GM12878 (cell line): ENCODE results near the gene CRYBB2. TPM values are rescaled to one million over a fixed set of nuclear protein-coding genes. Genes with fewer than 3 reads are reported as not detected.

ENCODE experiments used
- ATAC-seq: fragments of 200-7000 bp; cut with Tn5 transposase; 3 replicates; pipeline ENCODE4 v1.9.1; 2020; ENCODE audit warnings: mild to moderate bottlenecking, moderate library complexity
- BruUV-seq: library from RNA; stranded (reverse); fragments of 400-500 nt; replicated peaks from 2 replicates; lab custom pipeline; 2021; lab: Mats Ljungman, UMichigan
- CTCF ChIA-PET: fragments of 300-600 bp; sonication (Branson Sonifier 250); formaldehyde crosslinking; extraction: SDS; loops from one replicate; lab custom pipeline; 2021; ENCODE audit warnings: inconsistent platforms; lab: Yijun Ruan, JAX
- POLR2A ChIA-PET: fragments of 350-600 bp; formaldehyde crosslinking; extraction: SDS; loops from one replicate; lab custom pipeline; 2021; ENCODE audit warnings: inconsistent platforms; lab: Charles Lee
- RAD21 ChIA-PET: fragments of 300-600 bp; sonication (Branson Sonifier 250); formaldehyde crosslinking; loops from one replicate; lab custom pipeline; 2023; ENCODE audit warnings: antibody characterized with exemption; ENCODE audit not compliant: unreplicated experiment; lab: Charles Lee
- SMC1A ChIA-PET: fragments of 300-600 bp; sonication (Branson Sonifier 250); formaldehyde crosslinking; loops from one replicate; lab custom pipeline; 2023; ENCODE audit not compliant: unreplicated experiment, uncharacterized antibody; lab: Charles Lee
- DNase-seq: peaks from one replicate; pipeline ENCODE4 v3.0.0-alpha.2; 2011; ENCODE audit warnings: low read depth, low spot score
- FAIRE-seq: peaks from 3 replicates; lab custom pipeline; 2011; peaks lifted over from hg19 to GRCh38; lab: Jason Lieb, UNC
- H2AFZ ChIP-seq: 2 replicates; pipeline ENCODE4 v1.6.0; 2011; ENCODE audit warnings: low read depth, low read length, control low read depth; ENCODE audit not compliant: control insufficient read depth
- H3K27ac ChIP-seq: 2 replicates; pipeline ENCODE4 v1.5.1; 2011; ENCODE audit warnings: control low read depth; ENCODE audit not compliant: control insufficient read depth, insufficient read depth
- H3K27me3 ChIP-seq, 2 experiments: replicated peaks in 1 of 2; 2 replicates each; pipeline versions ENCODE4 v1.6.0 to v1.6.1; 2011; ENCODE audit warnings: low read length in 1 of 2; ENCODE audit not compliant: control insufficient read depth in 2 of 2, insufficient read depth in 2 of 2
- H3K36me3 ChIP-seq, 2 experiments: 2 replicates each; pipeline ENCODE4 v1.5.1; 2011; ENCODE audit warnings: low read length in 1 of 2; ENCODE audit not compliant: control insufficient read depth in 2 of 2, insufficient read depth in 2 of 2
- H3K4me1 ChIP-seq: 2 replicates; pipeline ENCODE4 v1.6.1; 2011; ENCODE audit warnings: mild to moderate bottlenecking, low read length, moderate library complexity, mixed read lengths; ENCODE audit not compliant: control insufficient read depth, insufficient read depth
- H3K4me2 ChIP-seq: 2 replicates; pipeline ENCODE4 v1.6.0; 2011; ENCODE audit warnings: control low read depth; ENCODE audit not compliant: control insufficient read depth, insufficient read depth
- H3K4me3 ChIP-seq: fragments of 200-600 bp; sonication (generic); 2 replicates; pipeline ENCODE4 v1.5.1; 2016
- H3K79me2 ChIP-seq: 2 replicates; pipeline ENCODE4 v1.6.0; 2011; ENCODE audit warnings: low read length; ENCODE audit not compliant: control insufficient read depth, insufficient read depth
- H3K9ac ChIP-seq: 2 replicates; pipeline ENCODE4 v1.8.0; 2011; ENCODE audit warnings: low read length, control low read depth, mixed read lengths; ENCODE audit not compliant: control insufficient read depth, insufficient read depth
- H3K9me3 ChIP-seq: replicated peaks from 3 replicates; pipeline ENCODE4 v1.5.1; 2011; ENCODE audit warnings: mild to moderate bottlenecking, low read length; ENCODE audit not compliant: control insufficient read depth, insufficient read depth
- H4K20me1 ChIP-seq: 2 replicates; pipeline ENCODE4 v1.6.0; 2011; ENCODE audit not compliant: control insufficient read depth, insufficient read depth
- ATF7 ChIP-seq: fragments of 450-650 bp; IDR thresholded peaks from 2 replicates; pipeline ENCODE4 v1.6.1; 2016; ENCODE audit warnings: low read depth, mild to moderate bottlenecking
- BRCA1 ChIP-seq: IDR thresholded peaks from 2 replicates; pipeline ENCODE4 v1.6.1; 2011; ENCODE audit warnings: low read depth, low read length, improper control_type of control experiment
- CHD1 ChIP-seq: IDR thresholded peaks from 2 replicates; pipeline ENCODE4 v1.6.1; 2012; ENCODE audit warnings: low read depth, low read length, improper control_type of control experiment
- EED ChIP-seq: sonication (generic); IDR thresholded peaks from 2 replicates; pipeline ENCODE4 v1.6.1; 2016; ENCODE audit warnings: antibody characterized with exemption, low read depth
- FOXM1 ChIP-seq: IDR thresholded peaks from 2 replicates; pipeline ENCODE4 v1.6.1; 2012; ENCODE audit warnings: low read depth, mild to moderate bottlenecking, inconsistent platforms, low read length, moderate library complexity
- HDGF ChIP-seq: fragments of 450-650 bp; IDR thresholded peaks from 2 replicates; pipeline ENCODE4 v1.6.1; 2016; ENCODE audit warnings: antibody characterized with exemption
- MEF2B ChIP-seq: fragments of 450-650 bp; IDR thresholded peaks from 2 replicates; pipeline ENCODE4 v1.6.1; 2018; ENCODE audit warnings: mild to moderate bottlenecking, moderate library complexity; ENCODE audit not compliant: partially characterized antibody, poor library complexity, severe bottlenecking
- NBN ChIP-seq: fragments of 450-650 bp; IDR thresholded peaks from 2 replicates; pipeline ENCODE4 v1.6.1; 2016
- NFIC ChIP-seq: IDR thresholded peaks from 2 replicates; pipeline ENCODE4 v1.6.1; 2012; ENCODE audit warnings: low read depth, mild to moderate bottlenecking, inconsistent platforms, low read length, moderate library complexity
- SUZ12 ChIP-seq: fragments of 200-600 bp; sonication (generic); IDR thresholded peaks from one replicate; pipeline ENCODE4 v1.6.1; 2018; ENCODE audit warnings: antibody characterized with exemption, mild to moderate bottlenecking; ENCODE audit not compliant: unreplicated experiment
- TCF3 ChIP-seq: IDR thresholded peaks from 2 replicates; pipeline ENCODE4 v1.6.1; 2012; ENCODE audit warnings: low read depth, mild to moderate bottlenecking, low read length, borderline replicate concordance; ENCODE audit not compliant: insufficient read depth
- ZNF24 ChIP-seq: fragments of 450-650 bp; IDR thresholded peaks from 2 replicates; pipeline ENCODE4 v1.6.1; 2017; ENCODE audit warnings: antibody characterized with exemption, mild to moderate bottlenecking
- ZNF622 ChIP-seq: fragments of 450-650 bp; IDR thresholded peaks from 2 replicates; pipeline ENCODE4 v1.6.1; 2017; ENCODE audit warnings: mild to moderate bottlenecking, inconsistent platforms
- ZZZ3 ChIP-seq: IDR thresholded peaks from 2 replicates; pipeline ENCODE4 v1.6.1; 2011; ENCODE audit warnings: low read depth; ENCODE audit not compliant: control insufficient read depth, insufficient read length
- WGBS: methylation state at CpG from one replicate; pipeline ENCODE4 v1.1.6; 2016; ENCODE audit warnings: low lambda C conversion rate; ENCODE audit not compliant: insufficient replicate concordance, insufficient coverage; ENCODE audit errors: missing lambda C conversion rate; 5-methylcytosine and 5-hydroxymethylcytosine counted together
- in situ Hi-C: fragments of 300-500 bp; cut with MboI; formaldehyde crosslinking; loops from 9 replicates; pipeline ENCODE4 v1.14.3; 2018; ENCODE audit warnings: mixed read lengths
- intact Hi-C: fragments of 100-400 bp; cut with micrococcal nuclease; formaldehyde crosslinking; loops from one replicate; pipeline ENCODE4 v1.14.2; 2022; ENCODE audit not compliant: unreplicated experiment
- polyA plus RNA-seq, 11 experiments: library from polyadenylated mRNA; depleted of rRNA in 4 of 11; unstranded in 6 of 11; stranded (reverse) in 5 of 11; fragments of >200 nt; fragmentation: Nextera tagmentation in 4 of 11; fragmentation: Illumina TruSeq in 1 of 11; extraction: Ambion mirVana in 4 of 11; extraction: Trizol in 1 of 11; gene quantifications; 1 replicate in 1 of 11; 2 replicates in 10 of 11; pipeline versions ENCODE4 v1.2.1 to v1.2.3, GENCODE V29; 2011 to 2016; ENCODE audit warnings: inconsistent platforms in 2 of 11, missing spikeins in 2 of 11, low read depth in 1 of 11
- total RNA-seq, 4 experiments: library from RNA; depleted of rRNA in 3 of 4; stranded (reverse); fragments of >200 nt in 3 of 4; fragmentation: Illumina TruSeq in 1 of 4; extraction: Trizol in 1 of 4; gene quantifications; 2 replicates each; pipeline versions ENCODE4 v1.2.1 to v1.2.3, GENCODE V29; 2013 to 2021
- TF ChIP-seq, protein P1 (sequence below): fragments of 450-650 bp; formaldehyde crosslinking; IDR thresholded peaks from 2 replicates; pipeline ENCODE4 v1.4.0; 2022; ENCODE audit warnings: mild to moderate bottlenecking, moderate library complexity
- TF ChIP-seq, protein P2 (sequence below): fragments of 450-650 bp; IDR thresholded peaks from 2 replicates; pipeline ENCODE4 v1.6.1; 2017; ENCODE audit warnings: mild to moderate bottlenecking, moderate library complexity
- TF ChIP-seq, protein P3 (sequence below): IDR thresholded peaks from 2 replicates; pipeline ENCODE4 v1.6.1; 2011; ENCODE audit warnings: mild to moderate bottlenecking, low read depth, low read length, moderate library complexity; ENCODE audit not compliant: insufficient replicate concordance

Gene CRYBB2
- total and polyA plus RNA-seq, 10 of the 15 experiments (the other 5 are each of a cell fraction or from before 2014, with no cell fraction given) = not detected

DNA sequence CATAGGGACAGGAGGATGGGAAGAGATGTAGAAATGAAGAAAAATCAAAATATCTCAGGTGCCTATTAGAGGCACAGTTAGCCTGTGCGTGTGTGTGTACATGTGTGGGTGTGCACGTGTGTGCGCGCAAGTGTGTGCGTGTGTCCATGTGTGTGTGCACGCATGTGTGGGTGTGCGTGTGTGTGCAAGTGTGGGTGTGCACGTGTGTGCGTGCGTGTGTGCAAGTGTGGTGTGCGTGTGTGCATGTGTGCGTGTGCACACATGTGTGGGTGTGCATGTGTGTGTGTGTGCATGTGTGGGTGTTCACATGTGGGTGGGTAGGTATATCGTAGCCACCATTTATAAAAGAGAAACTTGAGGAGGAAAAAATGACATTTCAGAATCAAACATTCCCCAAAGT, 9.4 kb downstream of the CRYBB2 start:
- H3K36me3 ChIP-seq = no peaks in the 10 kb centered on the region
- no peak overlapping the region for H3K27ac ChIP-seq
- intact Hi-C loops = no loop called here
- CTCF ChIA-PET = no interaction called here
- H3K4me2 ChIP-seq = no peak overlapping the region
- no peaks in the 10 kb centered on the region for H3K79me2 ChIP-seq
- in situ Hi-C loops = no loop called here
- no peak for DNase-seq
- RAD21 ChIA-PET = no interaction called here
- ATAC-seq = no peak
- H3K27me3 ChIP-seq = no peaks in the 10 kb centered on the region; a peak in 1 of 4 replicates
- H3K9me3 ChIP-seq = no peaks in the 10 kb centered on the region
- no peak overlapping the region for H3K9ac ChIP-seq
- H2AFZ ChIP-seq = no peak overlapping the region
- POLR2A ChIA-PET = no interaction called here
- SMC1A ChIA-PET = no interaction called here
- H3K4me1 ChIP-seq = no peaks in the 10 kb centered on the region
- H3K4me3 ChIP-seq = no peak overlapping the region
- BruUV-seq = no TSS peak
- WGBS = 70% methylated on average over 9 of the region's 13 CpGs
- no peaks in the 10 kb centered on the region for H4K20me1 ChIP-seq
- FAIRE-seq = no peak
- TF ChIP-seq BRCA1 (no peak), EED (no peak), ZNF24 (no peak), ZZZ3 (no peak), CHD1 (no peak), ATF7 (no peak), NFIC (no peak), ZNF622 (no peak), MEF2B (no peak), FOXM1 (no peak), SUZ12 (no peak), TCF3 (peak; percentile 53; the same call in 1 of the 2 replicates), HDGF (no peak), NBN (no peak)
- TF ChIP-seq, protein P1, sequence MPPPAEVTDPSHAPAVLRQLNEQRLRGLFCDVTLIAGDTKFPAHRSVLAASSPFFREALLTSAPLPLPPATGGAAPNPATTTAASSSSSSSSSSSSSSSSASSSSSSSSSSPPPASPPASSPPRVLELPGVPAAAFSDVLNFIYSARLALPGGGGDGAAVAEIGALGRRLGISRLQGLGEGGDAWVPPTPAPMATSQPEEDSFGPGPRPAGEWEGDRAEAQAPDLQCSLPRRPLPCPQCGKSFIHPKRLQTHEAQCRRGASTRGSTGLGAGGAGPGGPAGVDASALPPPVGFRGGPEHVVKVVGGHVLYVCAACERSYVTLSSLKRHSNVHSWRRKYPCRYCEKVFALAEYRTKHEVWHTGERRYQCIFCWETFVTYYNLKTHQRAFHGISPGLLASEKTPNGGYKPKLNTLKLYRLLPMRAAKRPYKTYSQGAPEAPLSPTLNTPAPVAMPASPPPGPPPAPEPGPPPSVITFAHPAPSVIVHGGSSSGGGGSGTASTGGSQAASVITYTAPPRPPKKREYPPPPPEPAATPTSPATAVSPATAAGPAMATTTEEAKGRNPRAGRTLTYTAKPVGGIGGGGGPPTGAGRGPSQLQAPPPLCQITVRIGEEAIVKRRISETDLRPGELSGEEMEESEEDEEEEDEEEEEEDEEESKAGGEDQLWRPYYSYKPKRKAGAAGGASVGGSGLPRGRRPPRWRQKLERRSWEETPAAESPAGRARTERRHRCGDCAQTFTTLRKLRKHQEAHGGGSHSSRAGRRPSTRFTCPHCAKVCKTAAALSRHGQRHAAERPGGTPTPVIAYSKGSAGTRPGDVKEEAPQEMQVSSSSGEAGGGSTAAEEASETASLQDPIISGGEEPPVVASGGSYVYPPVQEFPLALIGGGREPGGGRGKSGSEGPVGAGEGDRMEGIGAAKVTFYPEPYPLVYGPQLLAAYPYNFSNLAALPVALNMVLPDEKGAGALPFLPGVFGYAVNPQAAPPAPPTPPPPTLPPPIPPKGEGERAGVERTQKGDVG (CRISPR knock-in tag) = no peak
- TF ChIP-seq, protein P2, sequence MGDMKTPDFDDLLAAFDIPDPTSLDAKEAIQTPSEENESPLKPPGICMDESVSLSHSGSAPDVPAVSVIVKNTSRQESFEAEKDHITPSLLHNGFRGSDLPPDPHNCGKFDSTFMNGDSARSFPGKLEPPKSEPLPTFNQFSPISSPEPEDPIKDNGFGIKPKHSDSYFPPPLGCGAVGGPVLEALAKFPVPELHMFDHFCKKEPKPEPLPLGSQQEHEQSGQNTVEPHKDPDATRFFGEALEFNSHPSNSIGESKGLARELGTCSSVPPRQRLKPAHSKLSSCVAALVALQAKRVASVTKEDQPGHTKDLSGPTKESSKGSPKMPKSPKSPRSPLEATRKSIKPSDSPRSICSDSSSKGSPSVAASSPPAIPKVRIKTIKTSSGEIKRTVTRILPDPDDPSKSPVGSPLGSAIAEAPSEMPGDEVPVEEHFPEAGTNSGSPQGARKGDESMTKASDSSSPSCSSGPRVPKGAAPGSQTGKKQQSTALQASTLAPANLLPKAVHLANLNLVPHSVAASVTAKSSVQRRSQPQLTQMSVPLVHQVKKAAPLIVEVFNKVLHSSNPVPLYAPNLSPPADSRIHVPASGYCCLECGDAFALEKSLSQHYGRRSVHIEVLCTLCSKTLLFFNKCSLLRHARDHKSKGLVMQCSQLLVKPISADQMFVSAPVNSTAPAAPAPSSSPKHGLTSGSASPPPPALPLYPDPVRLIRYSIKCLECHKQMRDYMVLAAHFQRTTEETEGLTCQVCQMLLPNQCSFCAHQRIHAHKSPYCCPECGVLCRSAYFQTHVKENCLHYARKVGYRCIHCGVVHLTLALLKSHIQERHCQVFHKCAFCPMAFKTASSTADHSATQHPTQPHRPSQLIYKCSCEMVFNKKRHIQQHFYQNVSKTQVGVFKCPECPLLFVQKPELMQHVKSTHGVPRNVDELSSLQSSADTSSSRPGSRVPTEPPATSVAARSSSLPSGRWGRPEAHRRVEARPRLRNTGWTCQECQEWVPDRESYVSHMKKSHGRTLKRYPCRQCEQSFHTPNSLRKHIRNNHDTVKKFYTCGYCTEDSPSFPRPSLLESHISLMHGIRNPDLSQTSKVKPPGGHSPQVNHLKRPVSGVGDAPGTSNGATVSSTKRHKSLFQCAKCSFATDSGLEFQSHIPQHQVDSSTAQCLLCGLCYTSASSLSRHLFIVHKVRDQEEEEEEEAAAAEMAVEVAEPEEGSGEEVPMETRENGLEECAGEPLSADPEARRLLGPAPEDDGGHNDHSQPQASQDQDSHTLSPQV = no peak
- TF ChIP-seq, protein P3, sequence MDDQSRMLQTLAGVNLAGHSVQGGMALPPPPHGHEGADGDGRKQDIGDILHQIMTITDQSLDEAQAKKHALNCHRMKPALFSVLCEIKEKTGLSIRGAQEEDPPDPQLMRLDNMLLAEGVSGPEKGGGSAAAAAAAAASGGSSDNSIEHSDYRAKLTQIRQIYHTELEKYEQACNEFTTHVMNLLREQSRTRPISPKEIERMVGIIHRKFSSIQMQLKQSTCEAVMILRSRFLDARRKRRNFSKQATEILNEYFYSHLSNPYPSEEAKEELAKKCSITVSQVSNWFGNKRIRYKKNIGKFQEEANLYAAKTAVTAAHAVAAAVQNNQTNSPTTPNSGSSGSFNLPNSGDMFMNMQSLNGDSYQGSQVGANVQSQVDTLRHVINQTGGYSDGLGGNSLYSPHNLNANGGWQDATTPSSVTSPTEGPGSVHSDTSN = peak; percentile 58
